Measurements from ENCODE around the gene GPR183.

DNA sequence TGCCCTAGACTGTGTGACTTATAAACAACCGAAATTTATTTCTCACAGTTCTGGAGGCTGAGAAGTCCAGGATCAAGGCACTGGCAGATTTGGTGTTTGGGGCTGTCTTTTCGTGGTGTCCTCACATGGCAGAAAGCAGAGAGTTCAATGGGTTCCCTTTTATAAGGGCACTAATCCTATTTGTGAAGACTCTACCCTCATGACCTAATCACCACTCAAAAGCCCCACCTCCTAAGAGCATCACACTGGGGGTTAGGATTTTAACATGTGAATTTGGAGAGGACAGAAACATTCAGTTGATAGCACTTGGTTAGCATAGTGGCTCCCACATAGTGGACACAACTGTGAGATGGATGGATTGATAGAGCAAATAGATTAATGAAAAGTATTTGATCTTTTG is 27.6 kb downstream of the GPR183 start:
- TF ChIP-seq, protein P1, sequence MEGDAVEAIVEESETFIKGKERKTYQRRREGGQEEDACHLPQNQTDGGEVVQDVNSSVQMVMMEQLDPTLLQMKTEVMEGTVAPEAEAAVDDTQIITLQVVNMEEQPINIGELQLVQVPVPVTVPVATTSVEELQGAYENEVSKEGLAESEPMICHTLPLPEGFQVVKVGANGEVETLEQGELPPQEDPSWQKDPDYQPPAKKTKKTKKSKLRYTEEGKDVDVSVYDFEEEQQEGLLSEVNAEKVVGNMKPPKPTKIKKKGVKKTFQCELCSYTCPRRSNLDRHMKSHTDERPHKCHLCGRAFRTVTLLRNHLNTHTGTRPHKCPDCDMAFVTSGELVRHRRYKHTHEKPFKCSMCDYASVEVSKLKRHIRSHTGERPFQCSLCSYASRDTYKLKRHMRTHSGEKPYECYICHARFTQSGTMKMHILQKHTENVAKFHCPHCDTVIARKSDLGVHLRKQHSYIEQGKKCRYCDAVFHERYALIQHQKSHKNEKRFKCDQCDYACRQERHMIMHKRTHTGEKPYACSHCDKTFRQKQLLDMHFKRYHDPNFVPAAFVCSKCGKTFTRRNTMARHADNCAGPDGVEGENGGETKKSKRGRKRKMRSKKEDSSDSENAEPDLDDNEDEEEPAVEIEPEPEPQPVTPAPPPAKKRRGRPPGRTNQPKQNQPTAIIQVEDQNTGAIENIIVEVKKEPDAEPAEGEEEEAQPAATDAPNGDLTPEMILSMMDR (conservative IDR thresholded peaks at IDR 0.05 in 1 of 2, IDR thresholded peaks at IDR 0.05 in 1 of 2; ENCODE audit: low read depth in 1 of 2, low read length in 2 of 2), result no peak
- TF ChIP-seq EZH2 (IDR thresholded peaks at IDR 0.05; ENCODE audit: low read length, missing control alignments), result no peak
